ENCODE results near the gene COQ3. TPM values are rescaled to one million over a fixed set of nuclear protein-coding genes. Genes with fewer than 3 reads are reported as not detected.

COQ3 gene
- total RNA-seq, 1 donor from 2014 or later: 3.3 TPM

- no peak for TF ChIP-seq CTCF (IDR thresholded peaks at IDR 0.05; ENCODE audit: insufficient read depth, low read length, poor library complexity, severe bottlenecking)
- no peak for DNase-seq (ENCODE audit: low read depth)
- no peaks in the 10 kb centered on the region for H3K27me3 ChIP-seq (ENCODE audit: control insufficient read depth, insufficient read depth, low read length)
- H3K4me3 ChIP-seq (ENCODE audit: low read depth, low read length): no peak overlapping the region
- H3K36me3 ChIP-seq (ENCODE audit: control insufficient read depth, insufficient read depth, low read length): no peaks in the 10 kb centered on the region
Measured at GRCh38 chr6:99378636-99379035, 15.4 kb downstream of the COQ3 start.

GRCh38 chr6:99369533-99369932 is 24.5 kb downstream of the COQ3 start:
- Histone ChIP-seq H3K4me3 (ENCODE audit: low read depth, low read length) (no peak overlapping the region), H3K36me3 (ENCODE audit: control insufficient read depth, insufficient read depth, low read length) (no peaks in the 10 kb centered on the region), H3K27me3 (ENCODE audit: control insufficient read depth, insufficient read depth, low read length) (no peaks in the 10 kb centered on the region)
- no peak for DNase-seq (ENCODE audit: low read depth)
- no peak for TF ChIP-seq CTCF (IDR thresholded peaks at IDR 0.05; ENCODE audit: insufficient read depth, low read length, poor library complexity, severe bottlenecking)

- Histone ChIP-seq H3K4me3 (ENCODE audit: low read depth, low read length) (no peak overlapping the region), H3K36me3 (ENCODE audit: control insufficient read depth, insufficient read depth, low read length) (no peaks in the 10 kb centered on the region), H3K27me3 (ENCODE audit: control insufficient read depth, insufficient read depth, low read length) (no peaks in the 10 kb centered on the region)
- DNase-seq (ENCODE audit: low read depth): no peak
- TF ChIP-seq CTCF (IDR thresholded peaks at IDR 0.05; ENCODE audit: insufficient read depth, low read length, poor library complexity, severe bottlenecking): no peak
Measured at GRCh38 chr6:99366852-99367251, 27.1 kb downstream of the COQ3 start.

GRCh38 chr6:99364026-99364425 is 30.0 kb downstream of the COQ3 start:
- no peak for TF ChIP-seq CTCF (IDR thresholded peaks at IDR 0.05; ENCODE audit: insufficient read depth, low read length, poor library complexity, severe bottlenecking)
- Histone ChIP-seq H3K4me3 (ENCODE audit: low read depth, low read length) (no peak overlapping the region), H3K27me3 (ENCODE audit: control insufficient read depth, insufficient read depth, low read length) (no peaks in the 10 kb centered on the region), H3K36me3 (ENCODE audit: control insufficient read depth, insufficient read depth, low read length) (no peaks in the 10 kb centered on the region)
- DNase-seq (ENCODE audit: low read depth): no peak

GRCh38 chr6:99362678-99363268 is 31.2 kb downstream of the COQ3 start:
- H3K27me3 ChIP-seq (ENCODE audit: control insufficient read depth, insufficient read depth, low read length): no peaks in the 10 kb centered on the region
- TF ChIP-seq CTCF (IDR thresholded peaks at IDR 0.05; ENCODE audit: insufficient read depth, low read length, poor library complexity, severe bottlenecking): no peak
- DNase-seq (ENCODE audit: low read depth): no peak

GRCh38 chr6:99359800-99360199 is 34.2 kb downstream of the COQ3 start:
- H3K4me3 ChIP-seq (ENCODE audit: low read depth, low read length): no peak overlapping the region
- peaks cover 3% of the 10 kb centered on the region for H3K27me3 ChIP-seq (ENCODE audit: control insufficient read depth, insufficient read depth, low read length)
- no peak for TF ChIP-seq CTCF (IDR thresholded peaks at IDR 0.05; ENCODE audit: insufficient read depth, low read length, poor library complexity, severe bottlenecking)
- no peaks in the 10 kb centered on the region for H3K36me3 ChIP-seq (ENCODE audit: control insufficient read depth, insufficient read depth, low read length)
- DNase-seq (ENCODE audit: low read depth): no peak

More at GRCh38 chr6:99362678-99363268, 31.2 kb downstream of the COQ3 start:
- Histone ChIP-seq H3K4me3 (ENCODE audit: low read depth, low read length) (no peak overlapping the region), H3K36me3 (ENCODE audit: control insufficient read depth, insufficient read depth, low read length) (no peaks in the 10 kb centered on the region)

Measured in kidney epithelial cell (primary cell).